Measurements from ENCODE around the gene METTL21A.

The METTL21A gene

DNA sequence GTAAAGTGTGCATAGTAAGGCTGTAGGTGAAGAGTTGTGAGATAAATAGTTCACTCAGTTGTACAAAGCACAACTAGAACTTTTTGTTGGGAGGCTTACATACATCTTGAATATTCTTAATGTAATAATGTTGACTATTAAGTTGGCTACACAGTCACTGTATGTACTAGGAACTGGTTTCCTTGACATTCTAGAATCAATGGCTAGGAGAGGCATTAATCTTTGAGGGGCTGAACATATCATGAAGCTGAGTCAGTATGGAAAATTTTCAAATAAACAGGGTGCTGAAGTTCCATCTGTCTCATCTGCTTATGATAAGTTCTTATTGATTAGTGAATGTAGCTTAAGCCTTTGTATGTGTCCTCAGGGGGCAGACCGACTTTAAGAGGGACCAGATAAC lies 23.4 kb downstream of the METTL21A start:
- Mint-ChIP-seq H3K9me3 (no peaks in the 10 kb centered on the region), H3K4me1 (peaks cover 25% of the 10 kb centered on the region), H3K4me3 (no peak overlapping the region), H3K27me3 (no peaks in the 10 kb centered on the region), H3K27ac (peak overlapping the region; percentile 78), H3K36me3 (peaks cover 6% of the 10 kb centered on the region)

DNA sequence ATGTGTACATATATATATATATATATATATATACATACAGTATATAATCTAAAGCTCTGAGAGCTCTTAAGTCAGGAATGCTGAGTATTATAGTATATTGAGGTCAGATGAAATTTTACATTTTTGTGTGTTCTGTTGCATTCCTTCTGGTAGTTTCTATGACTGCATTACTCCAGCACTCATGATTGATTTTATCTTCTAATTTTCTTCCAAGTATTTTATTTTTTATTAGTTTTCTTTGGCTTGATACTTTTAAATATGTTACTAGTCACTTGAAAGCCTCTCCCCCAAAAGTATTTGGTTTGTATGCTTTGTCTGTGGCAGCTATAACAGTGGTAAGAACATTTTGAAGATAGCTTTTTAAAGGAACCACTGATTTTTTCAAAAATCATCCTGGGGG lies 25.0 kb downstream of the METTL21A start:
- Mint-ChIP-seq H3K9me3 (no peaks in the 10 kb centered on the region), H3K4me3 (no peak overlapping the region), H3K27me3 (no peaks in the 10 kb centered on the region), H3K36me3 (peaks cover 9% of the 10 kb centered on the region), H3K4me1 (peaks cover 28% of the 10 kb centered on the region), H3K27ac (peak overlapping the region; percentile 23)

DNA sequence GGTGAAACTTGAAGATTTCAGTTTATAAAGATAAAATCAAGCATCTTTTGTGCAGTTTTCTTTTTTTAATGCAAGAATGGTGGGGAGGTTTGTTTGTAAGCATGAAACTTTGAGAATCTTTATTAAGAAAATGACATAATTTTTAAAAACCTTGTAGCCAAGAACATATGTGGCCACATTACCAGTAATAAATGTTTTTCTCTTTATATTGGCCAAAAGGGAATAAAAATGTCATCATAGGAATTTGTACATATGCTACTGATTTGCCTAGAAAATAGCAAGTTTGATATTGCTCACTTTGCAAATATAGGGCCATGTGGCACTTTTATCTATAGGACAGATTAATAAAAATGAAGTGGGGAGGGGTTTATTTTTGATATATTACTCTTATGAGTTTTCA lies 25.6 kb downstream of the METTL21A start:
- Mint-ChIP-seq H3K36me3 (peaks cover 8% of the 10 kb centered on the region), H3K9me3 (no peaks in the 10 kb centered on the region), H3K4me1 (peaks cover 28% of the 10 kb centered on the region), H3K4me3 (no peak overlapping the region), H3K27ac (peak overlapping the region; percentile 72), H3K27me3 (no peaks in the 10 kb centered on the region)

DNA sequence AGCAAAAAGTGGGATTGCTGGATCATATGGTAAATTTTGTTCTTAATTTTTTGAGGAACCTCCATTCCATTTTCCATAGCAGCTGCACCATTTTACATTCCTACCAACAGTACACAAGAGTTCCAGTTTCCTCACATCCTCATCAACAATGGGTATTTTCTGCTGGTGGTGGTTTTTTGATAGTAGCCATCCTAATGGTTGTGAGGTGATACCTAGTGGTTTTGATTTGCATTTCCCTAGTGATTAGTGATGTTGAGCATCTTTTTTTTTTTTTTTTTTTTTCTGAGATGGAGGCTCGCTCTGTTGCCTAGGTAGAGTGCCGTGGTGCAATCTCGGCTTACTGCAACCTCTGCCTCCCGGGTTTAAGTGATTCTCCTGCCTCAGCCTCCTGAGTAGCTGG lies 30.5 kb downstream of the METTL21A start:
- Mint-ChIP-seq H3K9me3 (peaks cover 4% of the 10 kb centered on the region), H3K36me3 (peaks cover 33% of the 10 kb centered on the region), H3K4me3 (no peak overlapping the region), H3K27ac (no peak overlapping the region), H3K27me3 (no peaks in the 10 kb centered on the region), H3K4me1 (peaks cover 16% of the 10 kb centered on the region)

DNA sequence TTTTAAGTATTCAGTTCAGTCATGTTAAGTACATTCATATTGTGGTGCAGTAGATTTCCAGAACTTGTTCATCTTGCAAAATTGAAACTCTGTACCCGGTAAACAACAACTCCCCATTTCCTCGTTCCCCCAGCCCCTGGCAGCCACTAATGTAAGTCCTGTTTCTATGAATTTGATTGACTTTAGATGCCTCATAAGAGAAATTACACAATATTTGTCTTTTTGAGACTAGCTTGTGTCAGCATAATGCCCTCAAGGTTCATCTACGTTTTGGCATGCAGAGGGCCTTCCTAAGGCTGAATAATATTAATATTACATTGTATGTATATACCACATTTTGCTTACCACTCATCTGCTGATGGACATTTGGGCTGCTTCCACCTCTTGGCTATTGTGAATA lies 30.9 kb downstream of the METTL21A start:
- no peaks in the 10 kb centered on the region for H3K27me3 Mint-ChIP-seq
- no peak overlapping the region for H3K4me3 Mint-ChIP-seq
- H3K36me3 Mint-ChIP-seq: peaks cover 36% of the 10 kb centered on the region
- peaks cover 4% of the 10 kb centered on the region for H3K9me3 Mint-ChIP-seq
- no peak overlapping the region for H3K27ac Mint-ChIP-seq
- peaks cover 17% of the 10 kb centered on the region for H3K4me1 Mint-ChIP-seq

DNA sequence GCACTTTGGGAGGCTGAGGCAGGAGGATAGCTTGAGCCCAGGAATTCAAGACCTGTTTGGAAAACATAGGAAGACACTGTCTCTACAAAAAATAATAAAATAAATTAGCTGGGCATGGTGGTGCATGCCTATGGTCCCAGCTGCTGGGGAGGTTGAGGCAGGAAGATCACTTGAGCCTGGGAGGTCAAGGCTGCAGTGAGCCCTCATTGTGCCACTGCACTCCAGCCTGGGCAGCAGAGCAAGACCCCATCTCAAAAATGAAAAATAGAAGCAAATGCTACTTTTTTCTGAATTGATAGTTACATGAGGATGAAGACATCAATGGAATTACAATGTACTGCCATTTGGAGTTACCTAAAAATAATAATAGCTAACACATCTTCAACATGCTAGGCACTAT lies 31.9 kb downstream of the METTL21A start:
- H3K4me1 Mint-ChIP-seq: peaks cover 21% of the 10 kb centered on the region
- peaks cover 4% of the 10 kb centered on the region for H3K9me3 Mint-ChIP-seq
- peaks cover 46% of the 10 kb centered on the region for H3K36me3 Mint-ChIP-seq
- H3K4me3 Mint-ChIP-seq: no peak overlapping the region
- H3K27ac Mint-ChIP-seq: no peak overlapping the region
- H3K27me3 Mint-ChIP-seq: no peaks in the 10 kb centered on the region

DNA sequence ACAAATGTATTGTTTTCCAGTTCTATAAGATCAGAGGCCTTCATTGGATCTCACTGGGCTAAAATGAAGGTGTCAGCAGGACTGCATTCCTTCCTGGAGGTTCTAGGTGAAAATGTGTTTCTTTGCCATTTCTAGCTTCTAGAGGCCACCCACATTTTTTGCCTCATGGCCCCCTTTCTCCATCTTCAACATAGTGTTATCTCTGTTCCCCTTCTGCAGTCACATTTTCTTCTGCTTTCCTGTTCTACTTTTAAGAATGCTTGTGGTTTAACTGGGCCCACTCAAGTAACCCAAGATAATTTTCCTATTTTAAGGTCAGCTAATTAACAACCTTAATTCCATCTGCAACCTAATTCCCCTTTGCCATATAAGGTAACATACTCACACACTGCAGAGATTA lies 36.1 kb downstream of the METTL21A start:
- H3K27ac Mint-ChIP-seq: no peak overlapping the region
- no peak overlapping the region for H3K4me3 Mint-ChIP-seq
- peaks cover 24% of the 10 kb centered on the region for H3K4me1 Mint-ChIP-seq
- H3K36me3 Mint-ChIP-seq: peaks cover 68% of the 10 kb centered on the region
- no peaks in the 10 kb centered on the region for H3K27me3 Mint-ChIP-seq
- peaks cover 8% of the 10 kb centered on the region for H3K9me3 Mint-ChIP-seq

DNA sequence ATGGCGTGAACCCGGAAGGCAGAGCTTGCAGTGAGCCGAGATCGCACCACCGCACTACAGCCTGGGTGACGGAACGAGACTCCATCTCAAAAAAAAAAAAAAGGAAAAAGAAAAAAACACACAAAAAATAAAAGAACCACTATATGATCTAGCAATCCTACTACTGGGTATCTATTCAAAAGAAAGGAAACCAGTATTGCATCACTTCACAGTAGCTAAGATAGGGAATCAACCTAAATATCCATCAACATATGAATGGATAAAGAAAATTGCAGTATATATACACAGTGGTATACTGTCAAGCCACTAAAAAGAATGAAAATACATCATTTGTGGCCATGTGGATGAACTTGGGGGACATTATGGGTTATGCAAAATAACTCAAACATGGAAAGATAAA lies 37.9 kb downstream of the METTL21A start:
- Mint-ChIP-seq H3K9me3 (peaks cover 4% of the 10 kb centered on the region), H3K4me3 (no peak overlapping the region), H3K36me3 (peaks cover 66% of the 10 kb centered on the region), H3K27me3 (no peaks in the 10 kb centered on the region), H3K4me1 (peaks cover 27% of the 10 kb centered on the region), H3K27ac (peak overlapping the region; percentile 56)

DNA sequence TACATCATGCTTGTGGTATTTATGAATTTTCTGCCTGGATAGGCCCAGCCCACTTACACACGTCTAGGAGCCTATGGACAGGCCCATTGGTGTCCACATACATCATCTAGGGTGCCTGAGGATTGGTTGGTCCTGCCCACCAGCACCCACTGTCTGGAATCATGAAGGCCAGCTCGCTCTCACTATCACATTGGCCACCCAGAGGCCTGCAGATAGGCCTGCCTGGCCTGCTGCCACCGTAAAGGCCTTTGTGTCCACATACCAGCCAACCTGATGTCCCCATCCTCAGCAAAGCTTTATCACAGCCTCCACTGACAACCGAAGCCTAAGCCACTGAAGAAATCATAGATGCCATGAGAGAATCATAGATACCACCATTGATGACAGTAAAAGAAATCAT lies 40.2 kb downstream of the METTL21A start:
- peaks cover 58% of the 10 kb centered on the region for H3K36me3 Mint-ChIP-seq
- peaks cover 34% of the 10 kb centered on the region for H3K4me1 Mint-ChIP-seq
- H3K4me3 Mint-ChIP-seq: no peak overlapping the region
- no peaks in the 10 kb centered on the region for H3K27me3 Mint-ChIP-seq
- no peak overlapping the region for H3K27ac Mint-ChIP-seq
- H3K9me3 Mint-ChIP-seq: peaks cover 4% of the 10 kb centered on the region

DNA sequence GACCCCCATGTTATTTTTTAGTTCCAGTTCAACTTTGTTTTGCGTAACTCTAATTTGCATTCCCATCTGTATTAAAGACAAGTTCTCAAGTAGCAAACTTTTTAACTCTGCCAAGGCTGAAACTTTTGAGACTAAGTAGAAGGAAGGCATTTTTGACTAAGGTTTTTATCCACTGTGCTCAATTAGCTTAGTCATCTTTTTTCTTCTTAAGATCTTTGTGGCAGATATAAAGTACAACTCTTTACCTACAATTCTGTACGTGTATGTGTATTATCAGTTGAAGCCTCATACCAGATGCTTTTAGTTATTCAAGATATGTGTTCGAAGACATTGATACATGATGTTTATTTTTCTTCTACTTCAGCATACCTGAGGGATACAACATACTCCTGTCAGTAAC lies 53.8 kb downstream of the METTL21A start:
- Mint-ChIP-seq H3K27ac (peak overlapping the region; percentile 18), H3K9me3 (no peaks in the 10 kb centered on the region)

DNA sequence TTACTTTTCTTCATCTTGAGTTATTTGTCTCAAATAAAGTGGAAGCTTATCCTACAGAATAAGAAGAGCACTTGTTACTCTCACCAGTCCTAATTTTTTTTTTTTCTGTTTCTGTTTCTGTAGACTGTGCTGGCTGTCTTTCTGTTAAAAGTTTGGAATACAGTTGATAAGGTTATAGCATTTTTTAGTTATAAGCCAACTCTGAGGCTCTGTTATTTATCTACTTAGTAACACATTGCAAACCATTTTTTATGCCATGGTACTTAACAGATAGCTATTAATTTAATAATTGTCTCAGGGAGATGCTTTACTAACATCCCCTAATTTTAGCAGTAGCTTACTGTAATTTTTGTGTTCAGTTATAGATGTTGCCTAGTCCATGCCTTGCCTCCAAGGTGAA lies 57.5 kb downstream of the METTL21A start:
- Mint-ChIP-seq H3K9me3 (no peaks in the 10 kb centered on the region), H3K4me3 (no peak overlapping the region), H3K27me3 (no peaks in the 10 kb centered on the region), H3K36me3 (peaks cover 28% of the 10 kb centered on the region), H3K27ac (no peak overlapping the region), H3K4me1 (peaks cover 34% of the 10 kb centered on the region)

More for the DNA sequence above, 53.8 kb downstream of the METTL21A start:
- Mint-ChIP-seq H3K36me3 (peaks cover 26% of the 10 kb centered on the region), H3K27me3 (no peaks in the 10 kb centered on the region), H3K4me1 (peaks cover 32% of the 10 kb centered on the region), H3K4me3 (no peak overlapping the region)

DNA sequence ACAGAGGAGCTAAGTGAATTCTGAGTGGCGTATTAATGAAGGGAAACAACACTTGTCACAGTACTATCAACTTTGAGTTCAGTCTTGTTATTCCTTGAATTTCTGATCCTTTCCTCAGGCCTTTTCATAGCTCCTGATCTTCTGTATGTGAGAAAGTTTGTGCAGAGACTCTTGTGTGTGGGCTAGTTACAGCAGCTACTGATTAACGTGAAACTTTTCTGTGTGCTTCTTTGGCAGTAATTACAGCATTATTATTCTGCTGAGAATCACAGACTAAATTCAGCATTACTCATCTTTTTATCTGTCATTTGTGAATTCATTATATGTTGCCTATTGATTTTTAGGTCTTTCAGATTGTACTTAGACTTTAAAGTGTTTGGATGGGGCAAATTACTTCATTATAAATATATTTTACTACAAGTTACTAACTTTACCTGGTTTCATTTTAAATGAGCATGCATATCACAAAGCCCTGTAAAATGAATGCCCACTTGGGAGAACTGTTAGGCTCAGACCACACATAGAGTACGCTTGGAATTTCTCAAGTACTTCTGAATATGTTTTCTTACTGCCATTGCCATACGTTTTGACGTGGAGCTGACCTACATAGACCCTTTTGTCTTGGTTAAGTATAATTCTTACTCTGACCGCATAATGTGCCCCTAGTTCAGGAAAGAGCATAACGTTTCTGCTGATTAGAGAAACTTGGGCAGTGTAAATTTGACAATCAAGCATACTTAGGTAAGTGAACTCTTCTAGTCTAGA lies 59.3 kb downstream of the METTL21A start:
- peaks cover 32% of the 10 kb centered on the region for H3K36me3 Mint-ChIP-seq
- no peaks in the 10 kb centered on the region for H3K27me3 Mint-ChIP-seq
- H3K4me3 Mint-ChIP-seq: no peak overlapping the region
- peak overlapping the region; percentile 38 for H3K27ac Mint-ChIP-seq
- H3K4me1 Mint-ChIP-seq: peaks cover 28% of the 10 kb centered on the region
- H3K9me3 Mint-ChIP-seq: no peaks in the 10 kb centered on the region
